ENCODE data around the gene ZNF560. TPM values are rescaled to one million over a fixed set of nuclear protein-coding genes. Genes with fewer than 3 reads are reported as not detected.
A peak's percentile ranks its signal among the peaks of the same experiment; 100 is the strongest.
"Not testable (repeated sequence)": the region's sequence is repeated elsewhere in the genome, so short reads cannot be mapped to it uniquely, and the experiment has no call there.

Gene ZNF560
- under 1 TPM; 0.26 to 0.90 (median 0.66) TPM for polyA plus RNA-seq (ENCODE audit: insufficient read length in 4 of 4)

DNA sequence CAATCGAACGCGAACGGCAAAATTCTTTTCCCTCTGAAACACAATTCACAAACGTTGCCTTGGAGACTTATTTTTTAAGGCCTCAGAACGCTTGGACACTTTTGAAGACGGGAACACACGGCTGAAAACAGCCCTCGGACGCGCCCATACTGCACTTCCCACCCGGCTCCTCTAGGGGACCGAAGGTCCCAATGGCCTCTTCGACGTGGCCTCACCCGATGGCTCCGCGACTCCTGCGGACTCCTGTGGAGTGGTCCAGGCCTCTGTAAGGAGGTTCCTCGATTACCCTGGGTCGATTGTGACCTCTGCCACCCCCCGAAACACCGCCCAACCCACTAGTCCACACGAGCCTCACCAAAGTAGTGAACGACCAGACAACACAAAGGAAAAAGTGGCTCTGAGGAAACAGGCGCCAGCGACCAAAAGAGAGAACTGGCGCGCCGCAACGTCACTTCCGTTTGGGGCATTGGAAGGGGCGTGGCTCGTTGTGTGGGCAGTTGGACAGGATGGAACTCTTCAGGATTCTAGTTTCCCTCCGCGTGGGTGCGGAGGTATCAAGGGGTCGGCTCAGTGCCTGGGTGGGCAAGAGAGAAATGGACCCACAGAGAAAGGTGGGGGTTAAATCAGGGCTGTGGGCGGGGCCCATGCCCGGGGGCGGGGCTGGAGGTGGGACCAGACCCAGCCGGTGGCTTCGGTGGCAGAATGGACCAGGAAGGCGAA lies at the start of gene ZNF560:
TSS of gene ZNF560 (minus strand) at position 434 of the 720 bp plus-strand sequence. CDS start 23,303 bp downstream, outside the sequence.
- no peak for DNase-seq (ENCODE audit: low read depth in 4 of 4, low spot score in 3 of 4)

DNA sequence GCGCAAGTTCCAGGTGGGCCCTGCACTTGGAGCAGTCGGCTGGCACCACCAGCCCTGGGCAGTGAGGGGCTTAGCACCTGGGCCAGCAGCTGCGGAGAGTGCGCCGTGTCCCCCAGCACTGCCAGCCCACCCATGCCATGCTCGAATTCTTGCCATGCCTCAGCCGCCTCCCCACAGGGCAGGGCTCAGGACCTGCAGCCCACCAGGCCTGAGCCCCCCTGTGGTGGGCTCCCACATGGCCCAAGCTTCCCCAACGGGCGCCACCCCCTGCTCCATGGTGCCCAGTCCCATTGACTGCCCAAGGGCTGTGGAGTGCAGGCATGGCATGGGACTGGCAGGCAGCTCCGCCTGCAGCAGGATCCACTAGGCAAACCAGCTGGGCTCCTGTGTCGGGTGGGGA lies 49.5 kb upstream of the ZNF560 start:
- no peak for DNase-seq (ENCODE audit: low read depth in 4 of 4, low spot score in 3 of 4)

DNA sequence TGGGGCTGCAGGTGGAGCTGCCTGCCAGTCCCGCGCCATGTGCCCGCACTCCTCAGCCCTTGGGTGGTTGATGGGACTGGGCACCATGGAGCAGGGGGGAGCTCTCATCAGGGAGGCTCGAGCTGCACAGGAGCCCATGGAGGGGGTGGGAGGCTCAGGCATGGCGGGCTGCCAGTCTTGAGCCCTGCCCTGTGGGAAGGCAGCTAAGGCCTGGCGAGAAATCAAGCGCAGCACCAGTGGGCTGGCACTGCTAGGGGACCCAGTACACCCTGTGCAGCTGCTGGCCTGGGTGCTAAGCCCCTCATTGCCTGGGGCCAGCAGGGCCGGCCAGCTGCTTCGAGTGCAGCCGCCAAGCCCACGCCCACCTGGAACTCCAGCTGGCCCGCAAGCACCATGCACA lies 42.9 kb upstream of the ZNF560 start:
- not testable (repeated sequence) for DNase-seq (ENCODE audit: low read depth in 4 of 4, low spot score in 3 of 4)

DNA sequence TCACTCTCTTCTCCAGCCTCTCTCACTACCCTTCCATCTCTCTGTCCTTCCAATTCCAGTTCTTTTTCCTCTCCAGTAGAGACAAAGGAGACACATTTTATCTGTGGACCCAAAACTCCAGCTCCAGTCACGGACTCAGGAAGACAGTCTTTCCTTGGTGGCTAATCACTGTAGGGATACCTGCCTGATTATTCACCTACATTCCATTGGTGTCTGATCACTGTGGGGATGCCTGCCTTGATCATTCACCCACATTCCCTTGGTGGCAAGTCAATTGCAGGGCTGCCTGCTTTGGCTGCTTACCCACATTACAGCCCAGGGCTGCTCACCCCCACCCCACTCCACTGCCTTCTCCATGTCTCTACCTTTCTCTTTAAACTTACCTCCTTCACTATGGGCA lies 41.5 kb upstream of the ZNF560 start:
- DNase-seq (ENCODE audit: low read depth in 4 of 4, low spot score in 3 of 4), result not testable (repeated sequence)

DNA sequence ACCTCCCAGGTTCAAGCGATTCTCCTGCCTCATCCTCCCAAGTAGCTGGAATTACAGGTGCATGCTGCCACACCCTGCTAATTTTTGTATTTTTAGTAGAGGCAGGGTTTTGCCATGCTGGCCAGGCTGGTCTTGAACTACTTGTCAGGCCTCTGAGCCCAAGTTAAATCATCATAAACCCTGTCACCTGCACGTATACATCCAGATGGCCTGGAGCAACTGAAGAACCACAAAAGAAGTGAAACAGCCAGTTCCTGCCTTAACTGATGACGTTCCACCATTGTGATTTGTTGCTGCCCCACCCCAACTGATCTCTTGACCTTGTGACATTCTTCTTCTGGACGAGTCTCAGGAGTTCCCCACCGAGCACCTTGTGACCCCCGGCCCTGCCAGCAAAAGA lies 40.8 kb upstream of the ZNF560 start:
- not testable (repeated sequence) for DNase-seq (ENCODE audit: low read depth in 4 of 4, low spot score in 3 of 4)

DNA sequence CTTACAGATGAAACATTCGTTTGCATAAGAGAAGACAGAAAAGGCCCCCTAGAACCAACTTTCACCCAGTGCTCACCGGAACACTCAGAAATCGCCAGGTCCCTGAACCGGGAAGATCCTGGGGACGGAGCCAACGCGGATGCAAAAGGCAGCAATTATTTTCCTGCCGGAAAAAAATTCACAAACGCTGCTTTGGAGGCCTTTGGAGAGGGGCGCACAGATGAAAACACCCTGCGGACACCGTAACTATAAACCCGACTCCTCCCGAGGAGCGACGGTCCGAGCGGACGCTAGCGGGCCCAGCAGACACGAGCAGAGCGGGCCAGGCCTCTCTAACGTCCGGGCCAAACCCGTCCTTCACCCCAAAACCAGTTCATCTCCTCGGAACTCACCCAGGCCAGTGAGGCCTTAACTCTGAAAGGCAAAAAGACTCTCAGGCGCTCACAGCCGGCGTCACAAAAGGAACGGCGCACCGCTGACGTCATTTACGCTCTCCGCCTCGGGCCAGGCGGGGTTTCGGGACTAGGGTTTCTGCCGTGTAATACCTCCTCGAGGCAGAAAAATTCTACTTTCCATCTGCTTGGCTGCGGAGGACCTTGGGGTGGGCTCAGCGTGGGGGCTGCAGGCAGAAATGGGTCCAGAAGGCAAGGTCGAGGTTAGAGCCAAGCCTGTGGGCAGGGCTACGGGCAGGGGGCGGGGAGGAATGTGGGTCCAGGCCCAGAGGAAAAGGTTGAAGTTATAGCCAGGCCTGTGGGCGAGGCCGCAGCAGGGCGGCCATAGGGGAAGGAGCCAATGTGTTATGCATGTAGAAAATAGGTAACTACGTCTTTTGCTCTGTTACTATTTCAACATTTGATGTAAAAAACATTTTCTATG lies 40.0 kb upstream of the ZNF560 start, which contains the start of gene ZNF426:
TSS of gene ZNF426 (minus strand) at position 463 of the 876 bp plus-strand sequence. CDS start 2,413 bp downstream, outside the sequence.
- DNase-seq (ENCODE audit: low read depth in 4 of 4, low spot score in 3 of 4), result peak; percentile 83 to 92 (median 84)

DNA sequence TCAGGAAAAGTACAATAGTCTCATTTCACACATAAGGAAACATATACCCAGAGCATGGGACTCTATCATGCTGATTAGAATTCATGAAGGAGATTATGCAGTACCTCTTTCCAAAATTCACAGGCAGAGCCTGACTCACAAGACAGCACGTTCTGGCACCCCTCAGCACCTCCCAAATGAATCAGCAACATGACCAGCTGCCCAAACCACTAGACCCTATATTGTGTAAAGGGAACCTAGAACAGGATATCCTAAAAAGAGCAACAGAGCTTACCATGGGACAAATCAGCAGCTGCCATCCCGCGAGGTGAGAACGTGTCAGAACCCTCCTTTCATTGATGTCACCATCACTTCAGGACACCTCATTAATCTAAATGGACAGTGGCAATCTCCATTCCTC lies 37.5 kb upstream of the ZNF560 start:
- DNase-seq (ENCODE audit: low read depth in 4 of 4, low spot score in 3 of 4), result no peak

DNA sequence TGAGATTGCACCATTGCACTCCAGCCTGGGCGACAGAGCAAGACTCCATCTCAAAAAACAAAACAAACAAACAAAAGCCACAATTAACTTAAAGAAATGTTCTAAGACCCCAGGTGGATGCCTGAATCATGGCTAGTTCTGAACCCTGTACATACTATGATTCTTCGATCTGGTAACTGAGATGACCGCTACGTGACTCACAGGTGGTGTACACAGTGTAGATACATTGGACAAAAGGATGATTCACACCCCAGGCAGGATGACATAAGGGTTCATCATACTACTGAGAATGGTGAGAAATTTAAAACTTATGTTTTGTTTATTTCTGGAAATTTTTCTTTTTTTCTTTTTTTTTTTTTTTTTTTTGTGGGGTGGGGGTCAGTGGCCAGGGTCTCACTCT lies 33.5 kb upstream of the ZNF560 start:
- no peak for DNase-seq (ENCODE audit: low read depth in 4 of 4, low spot score in 3 of 4)

DNA sequence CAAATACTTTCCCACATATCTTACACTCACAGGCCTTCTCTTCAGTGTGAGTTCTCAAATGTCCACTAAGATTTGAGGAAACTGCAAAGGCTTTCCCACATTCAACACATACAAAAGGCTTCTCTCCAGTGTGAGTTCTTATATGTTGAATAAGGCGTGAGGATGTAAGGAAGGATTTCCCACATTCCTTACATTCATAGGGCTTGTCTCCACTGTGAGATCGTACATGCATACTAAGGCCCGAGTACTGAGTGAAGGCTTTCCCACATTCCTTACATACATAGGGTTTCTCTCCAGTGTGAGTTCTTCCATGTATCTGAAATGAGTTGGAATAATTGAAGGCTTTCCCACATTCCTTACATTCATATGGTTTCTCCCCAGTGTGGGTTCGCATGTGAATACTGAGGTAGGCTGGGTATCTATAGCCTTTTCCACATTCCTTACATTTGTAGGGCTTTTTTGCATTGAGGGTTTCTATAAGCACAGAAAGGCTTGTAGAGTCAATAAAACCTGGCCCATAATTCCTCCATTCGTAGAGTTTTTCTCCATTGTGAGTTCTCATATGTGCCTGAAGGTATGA lies 30.4 kb upstream of the ZNF560 start:
- DNase-seq (ENCODE audit: low read depth in 4 of 4, low spot score in 3 of 4), result no peak

DNA sequence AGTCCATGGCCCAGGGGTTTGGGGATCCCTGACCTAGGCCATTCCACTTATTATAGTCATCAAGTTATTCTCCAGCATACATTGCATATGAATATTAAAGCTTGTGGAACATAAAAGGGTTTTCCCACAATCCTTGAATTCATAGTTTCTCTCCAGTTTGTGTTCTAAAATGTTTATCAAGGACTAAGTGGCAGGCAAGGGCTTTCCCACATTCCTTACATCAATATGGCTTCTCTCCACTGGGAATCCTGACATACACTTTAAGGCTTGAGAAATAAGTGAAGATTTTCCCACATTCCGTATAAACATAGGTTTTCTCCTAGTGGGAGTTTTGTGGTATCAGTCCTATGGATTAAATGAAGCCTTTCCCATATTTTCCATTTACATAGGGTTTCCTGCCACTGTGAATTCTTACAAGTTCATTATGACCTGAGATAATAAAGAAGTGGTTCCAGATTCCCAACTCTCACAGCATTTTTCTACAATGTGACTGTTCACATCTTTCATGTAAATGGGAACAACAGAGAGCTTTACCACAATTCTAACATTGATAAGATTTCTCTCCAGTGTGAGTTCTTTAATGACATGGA lies 25.6 kb upstream of the ZNF560 start:
- DNase-seq (ENCODE audit: low read depth in 4 of 4, low spot score in 3 of 4), result no peak

DNA sequence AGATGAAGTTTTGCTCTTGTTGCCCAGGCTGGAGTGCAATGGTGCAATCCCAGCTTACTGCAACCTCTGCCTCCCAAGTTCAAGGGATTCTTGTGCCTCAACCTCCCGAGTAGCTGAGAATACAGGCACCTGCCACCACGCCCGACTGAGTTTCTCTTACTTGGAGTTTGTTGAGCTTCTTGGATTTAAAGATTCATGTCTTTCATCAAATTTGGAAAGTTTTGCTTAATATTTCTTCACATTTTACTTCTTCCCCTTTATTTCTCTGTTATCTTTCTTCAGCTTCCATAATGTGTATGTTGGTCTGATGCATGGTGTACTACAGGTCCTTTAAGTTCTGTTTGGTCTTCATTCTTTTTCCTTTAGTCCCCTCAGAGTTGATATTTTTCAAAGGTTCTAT lies 8.9 kb upstream of the ZNF560 start:
- no peak for DNase-seq (ENCODE audit: low read depth in 4 of 4, low spot score in 3 of 4)

DNA sequence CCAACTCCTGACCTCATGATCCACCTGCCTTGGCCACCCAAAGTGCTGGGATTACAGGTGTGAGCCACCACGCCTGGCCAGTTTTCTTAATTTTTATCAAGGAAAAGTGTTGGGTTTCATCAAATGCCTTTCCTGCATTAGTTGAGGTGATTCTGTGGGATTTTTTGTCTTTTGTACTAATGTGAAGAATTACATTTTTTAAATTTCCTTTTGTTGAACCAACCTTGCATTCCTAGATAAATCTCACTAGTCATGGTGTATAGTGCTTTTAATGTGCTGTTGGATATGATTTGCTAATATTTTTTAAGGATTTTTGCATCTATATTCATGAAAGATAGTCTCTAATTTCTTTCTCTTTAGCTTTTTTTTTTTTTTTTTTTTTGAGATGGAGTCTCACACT lies 2.4 kb upstream of the ZNF560 start:
- DNase-seq (ENCODE audit: low read depth in 4 of 4, low spot score in 3 of 4), result no peak

DNA sequence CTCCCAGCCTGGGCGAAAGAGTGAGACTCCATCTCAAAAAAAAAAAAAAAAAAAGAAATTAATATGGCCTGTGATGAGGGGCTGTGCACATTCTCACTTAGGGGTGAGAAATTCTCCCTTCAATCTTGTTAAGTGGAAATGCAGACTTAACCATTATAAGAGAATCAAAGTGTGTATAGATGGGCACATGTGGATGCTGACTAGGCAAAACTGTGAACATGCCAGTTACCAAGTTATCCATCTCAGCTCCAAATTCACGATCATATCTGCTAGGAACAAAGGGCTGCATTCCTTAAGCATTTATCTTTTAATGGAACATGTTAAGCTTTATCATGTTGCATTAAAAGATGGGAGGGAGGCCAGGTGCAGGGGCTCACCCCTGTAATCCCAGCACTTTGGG lies 4.3 kb downstream of the ZNF560 start:
- DNase-seq (ENCODE audit: low read depth in 4 of 4, low spot score in 3 of 4), result no peak

DNA sequence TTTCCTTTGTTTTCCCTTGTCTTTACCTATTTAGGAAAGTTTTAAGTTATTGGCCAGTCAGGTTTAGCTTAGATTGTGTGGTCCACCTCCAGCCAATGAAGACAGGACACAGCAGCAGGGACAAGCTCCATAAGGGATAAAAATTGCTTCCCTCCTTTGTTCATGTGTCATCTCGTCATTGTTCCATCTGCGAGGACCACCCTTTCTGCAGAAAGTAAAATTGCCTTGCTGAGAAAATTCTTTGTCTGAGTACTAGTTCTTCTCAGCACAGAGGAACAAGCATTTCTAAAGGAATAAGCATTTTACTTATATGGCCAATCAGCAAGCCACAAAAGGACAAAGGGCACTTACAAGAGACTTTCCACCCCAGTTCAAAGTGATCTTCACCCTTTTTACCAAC lies 11.4 kb downstream of the ZNF560 start:
- no peak for DNase-seq (ENCODE audit: low read depth in 4 of 4, low spot score in 3 of 4)

DNA sequence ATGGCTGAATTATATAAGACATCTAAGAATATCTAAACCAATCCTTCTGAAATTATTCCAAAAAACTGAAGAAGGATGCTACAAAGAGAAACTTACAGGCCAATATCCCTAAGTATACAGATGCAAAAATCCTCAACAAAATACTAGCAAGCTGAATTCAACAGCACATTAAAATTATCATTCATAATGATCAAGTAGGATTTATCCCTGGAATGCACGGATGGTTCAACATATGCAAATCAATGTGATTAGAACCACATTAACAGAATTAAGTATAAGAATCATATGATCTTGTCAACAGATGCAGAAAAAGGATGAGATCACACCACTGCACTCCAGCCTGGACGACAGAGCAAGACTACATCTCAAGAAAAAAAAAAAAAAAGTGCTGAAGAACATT lies 13.3 kb downstream of the ZNF560 start:
- no peak for DNase-seq (ENCODE audit: low read depth in 4 of 4, low spot score in 3 of 4)

DNA sequence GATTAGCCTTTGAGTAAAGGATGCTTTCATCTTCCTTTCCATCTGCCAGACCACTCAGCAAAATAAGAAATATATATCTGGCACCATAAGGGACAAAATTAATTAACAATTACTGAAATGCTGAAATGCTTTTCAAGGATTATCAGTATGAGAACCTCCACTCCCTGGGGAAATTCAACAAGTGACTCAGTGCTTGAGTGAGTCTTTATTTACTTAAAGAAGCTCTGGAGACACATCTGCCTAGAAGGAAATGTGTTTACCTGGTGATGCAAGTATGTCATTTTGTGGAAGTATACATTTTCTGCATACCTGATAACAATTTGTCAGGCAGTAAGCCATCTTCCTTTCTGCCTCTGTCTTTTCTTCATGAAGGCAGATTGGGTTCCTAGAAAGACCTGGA lies 23.4 kb downstream of the ZNF560 start:
- DNase-seq (ENCODE audit: low read depth in 4 of 4, low spot score in 3 of 4), result no peak

DNA sequence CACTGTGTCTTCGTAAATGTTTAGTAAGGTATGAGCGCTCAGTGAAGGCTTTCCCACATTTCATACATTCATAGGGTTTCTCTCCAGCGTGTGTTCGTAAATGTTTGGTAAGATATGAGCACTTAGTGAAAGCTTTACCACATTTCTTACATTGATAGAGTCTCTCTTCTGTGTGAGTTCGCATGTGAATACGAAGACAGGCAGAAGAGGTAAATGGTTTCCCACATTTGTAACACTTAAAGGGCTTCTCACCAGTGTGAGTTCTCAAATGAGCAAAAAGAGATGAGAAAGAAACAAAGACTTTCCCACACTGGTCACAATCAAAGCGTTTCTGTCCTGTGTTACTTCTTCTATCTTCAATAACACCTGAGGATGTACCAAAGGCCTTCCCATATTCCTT lies 31.3 kb downstream of the ZNF560 start:
- no peak for DNase-seq (ENCODE audit: low read depth in 4 of 4, low spot score in 3 of 4)

DNA sequence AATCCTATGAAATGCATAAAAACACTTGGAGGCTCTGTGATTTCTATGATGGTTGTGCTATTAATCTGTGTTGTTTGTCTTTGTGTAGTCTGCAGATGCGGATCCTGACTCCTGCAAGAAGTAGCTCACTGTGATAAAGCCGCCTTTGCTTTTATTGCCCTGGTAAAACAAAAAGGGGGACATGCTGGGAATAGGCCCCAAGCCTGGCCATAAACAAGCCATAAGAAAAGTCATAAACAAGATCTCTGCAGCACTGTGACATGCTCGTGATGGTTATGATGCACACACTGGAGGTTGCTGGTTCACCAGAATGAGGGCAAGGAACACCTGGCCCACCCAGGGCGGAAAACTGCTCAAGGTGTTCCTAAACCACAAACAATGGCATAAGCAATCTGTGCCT lies 36.5 kb downstream of the ZNF560 start:
- DNase-seq (ENCODE audit: low read depth in 4 of 4, low spot score in 3 of 4), result no peak

DNA sequence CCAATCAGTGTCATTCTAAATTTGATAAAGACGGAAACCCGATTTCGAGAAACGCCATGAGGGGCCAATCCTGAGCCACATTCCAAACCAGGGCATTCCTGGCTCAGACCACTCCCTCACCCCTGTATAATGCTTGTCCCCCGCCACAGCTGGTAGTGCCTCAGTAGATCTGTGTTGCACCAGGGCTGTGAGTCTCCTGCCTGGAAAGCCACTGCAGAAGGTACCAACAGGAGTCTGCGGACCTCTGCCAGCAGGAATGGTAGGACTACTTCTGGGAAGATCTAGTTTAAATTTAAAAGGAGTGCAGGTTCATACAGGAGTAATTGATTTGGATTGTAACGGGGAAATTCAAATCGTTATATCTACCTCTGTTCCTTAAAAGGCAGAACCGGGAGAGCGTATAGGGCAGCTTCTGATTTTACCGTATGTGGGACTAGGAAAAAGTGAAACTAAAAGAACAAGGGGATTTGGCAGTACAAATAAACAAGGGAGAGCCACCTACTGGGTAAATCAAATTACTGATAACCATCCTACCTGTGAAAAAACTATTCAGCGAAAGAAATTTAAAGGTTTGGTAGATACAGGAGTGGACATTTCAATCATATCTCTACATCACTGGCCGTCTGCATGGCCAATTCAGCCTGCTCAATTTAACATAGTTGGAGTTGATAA lies 42.3 kb downstream of the ZNF560 start:
- DNase-seq (ENCODE audit: low read depth in 4 of 4, low spot score in 3 of 4), result no peak

DNA sequence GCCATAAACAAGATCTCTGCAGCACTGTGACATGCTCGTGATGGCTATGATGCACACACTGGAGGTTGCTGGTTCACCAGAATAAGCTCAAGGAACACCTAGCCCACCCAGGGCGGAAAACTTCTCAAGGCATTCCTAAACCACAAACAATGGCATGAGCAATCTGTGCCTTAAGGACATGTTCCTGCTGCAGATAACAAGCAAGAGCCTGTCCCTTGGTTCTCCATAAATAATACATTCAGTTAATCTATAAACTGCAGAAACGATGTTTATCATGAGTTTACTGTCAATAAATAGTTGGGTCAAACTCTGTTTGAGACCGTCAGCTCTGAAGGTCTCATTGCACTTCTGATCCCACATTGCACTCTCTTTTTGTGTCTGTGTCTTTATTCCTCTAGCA lies 44.5 kb downstream of the ZNF560 start:
- DNase-seq (ENCODE audit: low read depth in 4 of 4, low spot score in 3 of 4), result no peak

Measured in left renal pelvis (tissue), 4 donors.